Effector memory CD8-positive, alpha-beta T cell (primary cell): ENCODE data around the gene FNIP1.
"Not testable (repeated sequence)": the region's sequence is repeated elsewhere in the genome, so short reads cannot be mapped to it uniquely, and the experiment has no call there.

ENCODE experiments used
- ATAC-seq: fragments of 150-1000 bp; cut with Tn5 transposase; replicated peaks from 2 replicates; pipeline ENCODE4 v1.10.0; 2021; ENCODE audit warnings: mild to moderate bottlenecking, moderate library complexity
- DNase-seq, 3 experiments: peaks; one replicate each; pipeline ENCODE4 v3.0.0; 2021
- H3K27ac Mint-ChIP-seq, 2 donors: one replicate each; pipeline ENCODE4 v1.8.0; 2022; ENCODE audit warnings: mild to moderate bottlenecking in 2 of 2, mixed read lengths in 2 of 2, moderate library complexity in 2 of 2
- H3K27me3 Mint-ChIP-seq, 2 donors: one replicate each; pipeline ENCODE4 v1.8.0; 2022; ENCODE audit warnings: mixed read lengths in 2 of 2
- H3K36me3 Mint-ChIP-seq: one replicate; pipeline ENCODE4 v1.8.0; 2022; ENCODE audit warnings: mild to moderate bottlenecking, moderate library complexity, mixed read lengths; ENCODE audit not compliant: insufficient read depth
- H3K4me1 Mint-ChIP-seq, 2 donors: one replicate each; pipeline ENCODE4 v1.8.0; 2022; ENCODE audit warnings: low read depth in 2 of 2, mixed read lengths in 2 of 2
- H3K4me3 Mint-ChIP-seq, 2 donors: one replicate each; pipeline ENCODE4 v1.8.0; 2022; ENCODE audit warnings: mild to moderate bottlenecking in 2 of 2, mixed read lengths in 2 of 2, moderate library complexity in 2 of 2
- H3K9me3 Mint-ChIP-seq, 2 donors: one replicate each; pipeline ENCODE4 v1.8.0; 2022; ENCODE audit warnings: mixed read lengths in 2 of 2
- total RNA-seq, 9 experiments: gene quantifications; one replicate each; lab custom pipeline; 2026; lab: John Stamatoyannopoulos, UW

Gene FNIP1
- total RNA-seq: 46.7 to 123 (median 52.8) reads per million in 9 experiments

GRCh38 chr5:131796793-131797693, at the start of gene FNIP1:
Gene FNIP1 (minus strand): TSS chr5:131797017. CDS start chr5:131796921, 96 bp downstream.
- Mint-ChIP-seq H3K9me3 (no peaks in the 10 kb centered on the region), H3K4me1 (peaks cover 21 to 29% of the 10 kb centered on the region in 2 donors), H3K27ac (peak within 1 kb of the TSS; percentile 97), H3K36me3 (peaks cover 20% of the 10 kb centered on the region), H3K4me3 (peak within 1 kb of the TSS; percentile 92 to 97), H3K27me3 (no peaks in the 10 kb centered on the region)
- DNase-seq: peak; percentile 97 to 98 (median 97)
- peak; percentile 91 for ATAC-seq

- H3K27me3 Mint-ChIP-seq: peaks cover 16% of the 10 kb centered on the region in 2 donors
- peaks cover 4 to 31% of the 10 kb centered on the region in 2 donors for H3K9me3 Mint-ChIP-seq
- H3K4me1 Mint-ChIP-seq: no peaks in the 10 kb centered on the region
- H3K36me3 Mint-ChIP-seq: peaks cover 4% of the 10 kb centered on the region
- ATAC-seq (no peak), DNase-seq (no peak)
- H3K27ac Mint-ChIP-seq: no peak overlapping the region
- H3K4me3 Mint-ChIP-seq: no peak overlapping the region
These were observed 49.7 kb upstream of the FNIP1 start for GRCh38 chr5:131846536-131846935.

GRCh38 chr5:131845828-131846227, 49.0 kb upstream of the FNIP1 start:
- ATAC-seq: no peak
- Mint-ChIP-seq H3K36me3 (peaks cover 4% of the 10 kb centered on the region), H3K27ac (no peak overlapping the region), H3K27me3 (peaks cover 16% of the 10 kb centered on the region in 2 donors), H3K9me3 (peaks cover 4 to 34% of the 10 kb centered on the region in 2 donors), H3K4me1 (no peaks in the 10 kb centered on the region), H3K4me3 (no peak overlapping the region)
- DNase-seq: no peak

- H3K4me1 Mint-ChIP-seq, DNase-seq, H3K4me3 Mint-ChIP-seq, ATAC-seq, H3K27ac Mint-ChIP-seq, H3K36me3 Mint-ChIP-seq: not testable (repeated sequence)
- Mint-ChIP-seq H3K9me3 (peaks cover 5 to 44% of the 10 kb centered on the region in 2 donors), H3K27me3 (peaks cover 10 to 16% of the 10 kb centered on the region in 2 donors)
These were observed 46.2 kb upstream of the FNIP1 start for GRCh38 chr5:131842971-131843370.

GRCh38 chr5:131832702-131833101, 35.9 kb upstream of the FNIP1 start:
- H3K9me3 Mint-ChIP-seq, H3K4me3 Mint-ChIP-seq, ATAC-seq, H3K4me1 Mint-ChIP-seq, H3K36me3 Mint-ChIP-seq, H3K27ac Mint-ChIP-seq, H3K27me3 Mint-ChIP-seq, DNase-seq: not testable (repeated sequence)

- ATAC-seq: no peak
- H3K9me3 Mint-ChIP-seq: no peaks in the 10 kb centered on the region
These were observed 28.7 kb upstream of the FNIP1 start for GRCh38 chr5:131825404-131826013.

GRCh38 chr5:131824631-131825030, 27.8 kb upstream of the FNIP1 start:
- H3K4me1 Mint-ChIP-seq: peaks cover 3 to 5% of the 10 kb centered on the region in 2 donors
- peaks cover 0 to 13% of the 10 kb centered on the region in 2 donors for H3K27me3 Mint-ChIP-seq
- no peaks in the 10 kb centered on the region for H3K36me3 Mint-ChIP-seq
- no peaks in the 10 kb centered on the region for H3K9me3 Mint-ChIP-seq
- no peak overlapping the region for H3K4me3 Mint-ChIP-seq
- ATAC-seq (no peak), DNase-seq (no peak)
- H3K27ac Mint-ChIP-seq: no peak overlapping the region

More at GRCh38 chr5:131825404-131826013, 28.7 kb upstream of the FNIP1 start:
- DNase-seq: no peak
- Mint-ChIP-seq H3K4me3 (no peak overlapping the region), H3K27me3 (peaks cover 0 to 13% of the 10 kb centered on the region in 2 donors), H3K27ac (no peak overlapping the region), H3K4me1 (peaks cover 3 to 5% of the 10 kb centered on the region in 2 donors), H3K36me3 (peaks cover 2% of the 10 kb centered on the region)

GRCh38 chr5:131821221-131821620, 24.4 kb upstream of the FNIP1 start:
- peaks cover 0 to 13% of the 10 kb centered on the region in 2 donors for H3K27me3 Mint-ChIP-seq
- H3K9me3 Mint-ChIP-seq: no peaks in the 10 kb centered on the region
- H3K4me1 Mint-ChIP-seq: peaks cover 2 to 9% of the 10 kb centered on the region in 2 donors
- no peaks in the 10 kb centered on the region for H3K36me3 Mint-ChIP-seq
- H3K27ac Mint-ChIP-seq: no peak overlapping the region
- no peak overlapping the region for H3K4me3 Mint-ChIP-seq
- DNase-seq (no peak), ATAC-seq (no peak)

GRCh38 chr5:131818001-131818724, 21.3 kb upstream of the FNIP1 start:
- Mint-ChIP-seq H3K36me3 (no peaks in the 10 kb centered on the region), H3K27me3 (peaks cover 0 to 9% of the 10 kb centered on the region in 2 donors), H3K27ac (peak overlapping the region; percentile 29 to 51), H3K4me1 (peaks cover 2 to 9% of the 10 kb centered on the region in 2 donors), H3K4me3 (peak overlapping the region in 1 of 2 donors; percentile 7), H3K9me3 (no peaks in the 10 kb centered on the region)
- DNase-seq: no peak
- ATAC-seq: no peak

- H3K4me1 Mint-ChIP-seq: peaks cover 2 to 9% of the 10 kb centered on the region in 2 donors
- no peak overlapping the region for H3K4me3 Mint-ChIP-seq
- H3K9me3 Mint-ChIP-seq: no peaks in the 10 kb centered on the region
- DNase-seq: no peak
- H3K27ac Mint-ChIP-seq: no peak overlapping the region
- H3K36me3 Mint-ChIP-seq: no peaks in the 10 kb centered on the region
- ATAC-seq: no peak
- no peaks in the 10 kb centered on the region for H3K27me3 Mint-ChIP-seq
These were observed 18.2 kb upstream of the FNIP1 start for GRCh38 chr5:131814990-131815389.

GRCh38 chr5:131812371-131813160, 15.7 kb upstream of the FNIP1 start:
- Mint-ChIP-seq H3K4me3 (no peak overlapping the region), H3K4me1 (peaks cover 0 to under 1% of the 10 kb centered on the region in 2 donors), H3K36me3 (no peaks in the 10 kb centered on the region), H3K27ac (no peak overlapping the region), H3K27me3 (no peaks in the 10 kb centered on the region), H3K9me3 (no peaks in the 10 kb centered on the region)
- DNase-seq (no peak), ATAC-seq (no peak)

GRCh38 chr5:131810510-131811249, 13.9 kb upstream of the FNIP1 start:
- Mint-ChIP-seq H3K36me3 (no peaks in the 10 kb centered on the region), H3K9me3 (no peaks in the 10 kb centered on the region), H3K27ac (no peak overlapping the region), H3K27me3 (no peaks in the 10 kb centered on the region), H3K4me1 (no peaks in the 10 kb centered on the region), H3K4me3 (no peak overlapping the region)
- ATAC-seq (no peak), DNase-seq (no peak)
